Activated CD8-positive, alpha-beta memory T cell treated with anti-CD3 and anti-CD28 coated beads, Interleukin-2, amount 50 U/mL, for 48 hours (primary cell): ENCODE results near the gene CGB1.
A peak's percentile ranks its signal among the peaks of the same experiment; 100 is the strongest.

ENCODE experiments used
- DNase-seq: peaks from one replicate; pipeline ENCODE4 v3.0.0-alpha.2; 2020

The CGB1 gene

DNA sequence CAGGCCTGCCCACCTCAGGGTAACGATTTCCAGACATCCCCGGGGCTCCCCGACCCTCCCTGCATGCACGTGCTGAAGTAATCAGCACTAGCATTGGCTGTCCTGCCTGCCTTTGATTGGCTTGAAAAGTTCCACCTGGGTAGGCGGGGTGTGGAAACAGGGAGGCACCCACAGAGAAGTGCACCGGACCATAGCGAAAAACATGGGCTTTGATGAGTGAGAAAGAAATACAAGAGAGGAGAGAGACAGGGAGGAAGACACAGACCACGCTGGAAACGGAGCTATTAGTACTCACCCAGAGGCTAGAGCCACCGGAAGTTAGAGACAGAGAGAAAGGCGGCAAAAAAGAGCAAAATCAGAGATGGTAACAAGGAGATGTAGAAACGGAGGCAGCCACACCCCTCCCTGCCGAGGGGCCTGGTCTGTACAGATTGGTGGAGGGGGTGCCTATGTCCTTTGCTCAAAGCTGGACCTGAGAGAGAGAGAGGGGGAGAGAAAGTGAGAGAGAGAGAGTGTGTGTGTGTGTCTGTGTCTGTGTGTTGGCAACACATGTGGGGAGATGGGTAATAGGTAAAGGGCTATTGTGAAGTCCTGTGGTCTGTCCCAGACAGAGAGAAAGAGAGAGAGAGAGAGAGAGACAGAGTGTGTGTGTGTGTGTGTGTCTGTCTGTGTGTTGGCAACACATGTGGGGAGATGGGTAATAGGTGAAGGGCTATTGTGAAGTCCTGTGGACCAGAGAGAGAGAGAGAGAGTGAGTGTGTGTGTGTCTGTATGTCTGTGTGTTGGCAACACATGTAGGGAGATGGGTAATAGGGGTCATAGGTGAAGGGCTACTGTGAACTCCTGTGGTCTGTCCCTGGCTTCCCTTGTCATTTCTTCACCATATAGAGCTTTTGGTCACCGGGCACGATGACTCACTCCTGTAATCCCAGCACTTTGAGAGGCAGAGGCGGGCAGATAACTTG lies 15.5 kb downstream of the CGB1 start:
- no peak for DNase-seq

DNA sequence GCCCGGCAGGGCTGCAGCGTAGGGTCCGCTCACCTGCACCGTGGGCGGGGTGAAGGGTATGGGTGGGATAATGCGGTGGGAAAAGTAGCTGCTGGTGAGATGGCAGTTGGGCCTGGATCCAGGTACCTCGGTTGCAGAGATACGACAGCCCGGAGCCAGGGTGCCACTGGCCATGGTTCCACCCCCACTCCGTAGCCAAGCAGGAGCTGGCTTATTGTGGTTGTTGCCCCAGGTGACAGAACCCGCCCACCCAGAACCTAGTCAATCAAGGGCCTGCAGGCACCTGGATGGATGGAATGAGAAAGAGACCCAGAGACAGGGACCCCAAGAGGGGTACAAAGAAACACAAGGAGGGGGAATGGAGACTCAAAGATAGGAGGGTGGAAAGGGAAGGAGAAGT lies 16.4 kb downstream of the CGB1 start:
- no peak for DNase-seq

DNA sequence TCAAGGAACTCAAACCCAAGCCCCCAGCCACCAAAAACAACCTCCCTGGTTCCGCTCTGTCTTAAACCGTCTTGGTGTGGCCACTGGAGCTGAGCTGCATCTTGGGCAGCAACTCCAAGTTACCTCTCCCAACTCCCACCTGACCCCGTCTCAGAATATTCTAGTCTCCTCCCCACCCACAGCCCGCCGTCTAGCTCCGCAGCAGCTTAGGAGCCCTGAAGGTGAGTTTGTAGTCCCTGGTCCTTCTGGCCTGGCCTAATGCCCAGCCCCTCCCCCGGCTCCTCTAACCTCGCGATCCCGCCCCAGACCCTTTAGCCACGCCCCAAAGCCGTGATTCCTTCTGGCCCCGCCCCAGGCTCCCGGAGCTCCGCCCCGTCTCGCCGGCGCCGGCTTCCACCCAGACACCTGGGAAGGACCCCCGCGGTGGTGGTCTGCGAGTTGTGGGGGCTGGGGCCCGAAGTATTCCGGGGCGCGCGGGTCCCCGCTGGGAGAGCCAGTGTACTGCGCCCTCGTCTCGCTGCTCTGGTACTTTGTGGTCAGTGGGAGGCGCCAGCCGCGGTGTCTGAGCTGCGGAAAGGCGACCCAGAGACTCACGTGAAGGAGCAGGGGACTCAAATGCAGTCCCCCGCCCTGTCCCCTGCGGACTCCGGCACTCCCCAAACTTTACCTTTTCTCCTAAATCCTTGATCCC lies 17.3 kb downstream of the CGB1 start:
- DNase-seq, result peak; percentile 85

DNA sequence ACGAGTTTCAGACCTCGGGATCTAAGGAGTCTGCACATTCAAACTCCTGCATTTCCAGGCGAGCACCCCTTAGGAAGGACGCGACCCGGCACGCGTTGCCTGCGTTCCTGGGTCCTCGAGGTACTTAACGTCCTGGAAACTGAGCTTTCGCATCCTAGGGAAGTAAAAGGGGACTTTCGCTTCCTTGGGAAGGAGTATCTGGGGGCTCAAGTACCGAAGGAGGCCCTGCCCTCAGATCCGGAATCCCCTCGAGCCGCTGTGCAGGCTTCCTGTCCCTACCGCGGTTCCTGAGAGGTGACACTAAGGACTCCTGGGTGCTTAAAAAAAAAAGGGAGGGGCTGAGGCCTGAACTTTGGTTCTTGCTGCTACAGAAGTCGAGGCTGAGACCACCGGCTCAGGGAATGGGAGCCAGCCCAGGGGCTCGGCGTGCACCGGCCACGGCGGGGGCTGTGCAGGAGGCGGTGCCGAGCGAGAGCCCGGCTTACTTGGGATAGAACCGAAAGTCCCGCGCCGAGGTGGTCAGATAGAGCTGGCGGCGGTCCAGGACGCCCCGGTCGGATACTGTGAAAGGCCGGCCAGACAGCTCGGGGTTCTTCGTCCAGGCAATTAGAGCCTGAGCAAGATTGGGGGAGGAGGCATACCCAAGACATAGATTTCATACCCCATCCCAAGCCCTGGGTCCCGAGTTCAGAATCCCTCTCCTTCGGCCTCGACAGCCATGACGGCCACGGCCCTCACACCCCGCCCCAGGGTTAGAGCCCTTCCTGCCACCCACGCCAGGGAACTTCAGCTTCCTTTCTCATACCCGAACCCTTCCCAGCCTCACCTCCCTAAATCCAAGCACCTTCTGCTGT lies 18.1 kb downstream of the CGB1 start:
- DNase-seq, result peak; percentile 67

DNA sequence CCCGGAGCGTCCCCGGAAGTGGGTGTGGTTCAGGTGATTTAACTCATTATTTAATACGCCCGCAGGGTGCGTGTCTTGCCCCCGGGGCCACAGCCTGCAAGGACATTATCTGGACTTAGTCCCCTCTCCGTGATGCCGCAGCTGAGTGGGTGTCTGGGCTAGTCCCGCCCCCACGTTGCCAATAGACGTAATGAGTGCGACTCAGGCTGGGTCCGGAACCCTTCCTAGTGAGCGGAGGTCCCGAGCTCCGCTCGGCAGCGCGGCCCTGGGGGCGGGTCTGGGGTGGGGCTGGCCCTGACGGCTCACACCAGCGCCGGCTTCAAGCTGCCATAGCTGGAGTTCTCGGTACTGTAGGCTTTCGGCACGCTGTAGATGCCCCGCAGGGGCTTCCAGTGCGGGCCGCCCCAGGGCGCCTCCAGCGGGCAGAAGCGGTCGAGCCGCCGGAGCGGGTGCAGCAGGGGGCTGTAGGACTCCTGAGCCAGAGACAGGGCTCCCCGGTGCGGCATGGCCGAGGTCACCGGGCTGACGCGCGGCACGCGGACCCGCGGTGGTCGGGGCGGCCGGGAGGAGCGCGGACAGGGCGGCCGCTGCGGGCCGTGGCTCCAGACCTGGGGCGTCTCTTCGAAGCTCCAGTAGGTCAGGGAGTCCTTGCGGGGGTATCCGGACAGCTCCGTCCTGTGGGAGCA lies 18.9 kb downstream of the CGB1 start:
- peak; percentile 84 for DNase-seq

DNA sequence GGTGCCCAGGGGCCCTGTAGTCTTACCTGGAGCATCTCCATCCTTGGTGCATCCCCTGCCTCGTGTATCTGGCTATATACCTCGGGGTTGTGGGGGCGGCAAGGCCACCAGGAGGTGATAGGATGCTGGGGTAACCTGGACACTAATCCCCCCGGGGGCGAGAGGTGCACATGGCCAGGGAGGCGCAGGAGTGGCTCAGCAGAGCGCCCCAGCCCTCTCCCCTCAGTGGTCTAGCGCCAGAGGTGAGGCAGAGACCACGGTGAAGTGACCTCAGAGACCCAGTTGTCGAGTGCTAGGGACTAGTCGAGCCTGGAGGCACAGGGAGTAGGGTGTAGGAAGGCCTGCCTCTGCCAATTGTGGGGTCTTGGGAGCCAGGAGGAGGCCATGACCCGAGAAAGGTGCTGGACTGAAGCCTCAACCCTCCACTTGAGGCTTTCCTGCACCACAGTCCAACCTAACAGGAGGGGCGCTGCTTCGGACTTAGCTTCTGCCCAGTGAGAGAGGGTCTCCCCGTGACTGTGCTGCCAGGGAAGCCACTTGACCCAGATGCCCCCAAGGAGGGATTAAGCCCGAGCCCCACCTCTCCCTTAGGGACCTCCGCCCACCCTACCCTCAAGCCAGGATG lies 19.5 kb downstream of the CGB1 start, which contains the start of gene LHB:
LHB (minus strand) TSS at position 51 of the 625 bp plus-strand sequence; CDS start at position 41, 10 bp downstream.
- DNase-seq, result no peak

DNA sequence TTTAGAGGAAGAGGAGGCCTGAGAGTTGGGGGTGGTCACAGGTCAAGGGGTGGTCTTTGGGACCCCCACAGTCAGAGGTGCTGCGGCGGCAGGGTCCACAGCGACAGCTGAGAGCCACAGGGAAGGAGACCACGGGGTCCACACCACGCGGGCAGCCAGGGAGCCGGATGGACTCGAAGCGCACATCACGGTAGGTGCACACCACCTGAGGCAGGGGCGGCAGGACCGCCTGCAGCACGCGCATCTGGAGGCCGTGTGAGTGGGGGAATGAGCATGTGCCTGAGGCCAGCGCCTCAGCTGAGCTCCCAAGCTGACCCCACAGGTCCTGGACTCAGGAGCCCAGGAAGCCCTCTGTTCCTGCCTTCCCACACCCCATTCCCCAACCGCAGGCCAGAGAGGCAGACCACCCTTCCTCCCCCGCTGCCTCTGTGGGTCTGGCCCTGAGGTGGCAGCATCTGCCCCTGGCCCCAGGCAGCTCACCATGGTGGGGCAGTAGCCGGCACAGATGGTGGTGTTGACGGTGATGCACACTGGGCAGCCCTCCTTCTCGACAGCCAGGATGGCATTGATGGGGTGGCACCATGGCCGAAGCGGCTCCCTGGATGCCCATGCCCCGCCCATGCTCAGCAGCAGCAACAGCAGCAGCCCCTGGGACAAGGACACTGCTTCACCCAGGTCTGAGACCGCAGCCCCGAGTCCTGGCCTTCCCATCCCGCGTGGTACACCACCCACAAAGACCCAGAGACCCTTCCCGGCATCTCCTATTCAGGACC lies 20.4 kb downstream of the CGB1 start:
- DNase-seq, result no peak

DNA sequence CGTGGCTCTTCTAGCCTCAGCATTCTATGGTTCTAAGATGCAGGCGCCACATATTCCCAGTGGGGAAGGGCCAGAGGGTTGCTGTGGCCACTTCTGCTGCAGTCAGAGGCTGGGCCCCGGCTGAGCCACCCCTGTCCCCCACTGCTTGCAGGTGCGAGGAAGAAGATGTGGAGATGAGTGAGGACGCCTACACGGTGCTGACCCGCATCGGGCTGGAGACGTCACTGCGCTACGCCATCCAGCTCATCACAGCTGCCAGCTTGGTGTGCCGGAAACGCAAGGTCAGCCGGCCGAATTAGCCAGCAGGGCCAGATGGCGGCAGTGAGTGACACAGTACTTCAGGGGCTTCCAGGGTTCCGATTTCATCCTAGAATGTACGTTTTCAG lies 21.8 kb downstream of the CGB1 start:
- no peak for DNase-seq

DNA sequence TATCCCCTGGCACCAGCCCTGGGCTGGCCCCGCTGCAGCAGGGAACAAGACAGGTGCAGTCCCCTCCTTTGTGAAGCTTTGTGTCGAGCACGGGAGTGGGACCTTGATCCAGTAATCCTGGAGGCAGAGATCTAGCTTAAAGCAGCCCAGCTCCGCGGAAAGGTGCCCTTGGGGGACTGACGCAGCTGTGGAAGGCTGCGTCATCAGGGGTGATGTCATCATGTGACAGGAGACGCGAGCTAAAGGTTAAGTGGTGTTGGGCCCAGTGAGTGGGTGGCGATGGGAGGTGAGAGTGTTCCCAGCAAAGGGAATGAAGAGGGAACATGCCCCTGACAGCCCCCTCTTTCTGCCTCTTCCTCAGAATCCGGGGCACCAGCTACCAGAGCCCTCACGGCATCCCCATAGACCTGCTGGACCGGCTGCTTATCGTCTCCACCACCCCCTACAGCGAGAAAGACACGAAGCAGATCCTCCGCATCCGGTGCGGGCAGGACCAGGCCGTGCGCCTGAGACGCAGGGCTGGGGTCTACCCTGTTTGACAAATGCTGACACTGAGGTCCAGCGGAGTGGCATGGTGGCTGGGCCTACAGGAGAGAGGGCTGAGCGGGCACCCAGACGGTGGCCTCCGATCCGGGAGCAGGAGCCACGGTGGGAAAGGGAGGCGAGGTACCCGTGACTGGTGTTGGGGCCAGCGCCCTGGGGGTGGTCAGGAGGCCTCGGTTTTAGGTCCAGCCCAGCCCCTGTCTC lies 22.4 kb downstream of the CGB1 start:
- no peak for DNase-seq

DNA sequence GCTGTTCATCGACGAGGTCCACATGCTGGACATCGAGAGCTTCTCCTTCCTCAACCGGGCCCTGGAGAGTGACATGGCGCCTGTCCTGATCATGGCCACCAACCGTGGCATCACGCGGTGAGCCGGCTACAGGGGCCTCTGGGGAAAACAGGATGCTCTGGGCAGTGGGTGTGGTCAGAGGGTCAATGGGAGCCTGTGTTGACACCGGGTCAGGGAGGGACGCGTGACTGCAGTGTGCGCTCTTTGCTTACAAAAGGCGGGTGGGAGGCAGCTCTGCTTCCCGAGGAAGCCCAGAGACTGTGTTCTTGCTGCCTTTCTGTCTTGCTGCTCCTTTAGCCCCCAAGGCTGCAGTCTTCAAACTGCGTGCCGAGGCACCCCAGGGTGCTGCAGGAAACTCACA lies 25.5 kb downstream of the CGB1 start:
- no peak for DNase-seq

DNA sequence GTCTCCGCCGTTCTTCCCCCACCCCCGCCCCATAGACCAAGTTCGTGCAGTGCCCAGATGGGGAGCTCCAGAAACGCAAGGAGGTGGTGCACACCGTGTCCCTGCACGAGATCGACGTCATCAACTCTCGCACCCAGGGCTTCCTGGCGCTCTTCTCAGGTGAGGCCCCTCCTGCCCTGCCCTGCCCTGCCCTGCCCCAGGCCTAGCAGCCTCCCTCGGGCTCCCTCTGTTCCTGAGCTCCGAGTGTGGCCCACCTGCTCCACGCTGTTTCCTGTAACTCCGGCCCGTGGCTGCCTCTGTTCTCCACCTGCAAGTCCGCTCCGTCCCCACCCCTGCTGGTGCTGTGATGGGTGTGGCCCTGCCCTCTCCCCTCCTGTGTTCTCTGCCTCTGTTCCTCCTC lies 26.2 kb downstream of the CGB1 start:
- no peak for DNase-seq

DNA sequence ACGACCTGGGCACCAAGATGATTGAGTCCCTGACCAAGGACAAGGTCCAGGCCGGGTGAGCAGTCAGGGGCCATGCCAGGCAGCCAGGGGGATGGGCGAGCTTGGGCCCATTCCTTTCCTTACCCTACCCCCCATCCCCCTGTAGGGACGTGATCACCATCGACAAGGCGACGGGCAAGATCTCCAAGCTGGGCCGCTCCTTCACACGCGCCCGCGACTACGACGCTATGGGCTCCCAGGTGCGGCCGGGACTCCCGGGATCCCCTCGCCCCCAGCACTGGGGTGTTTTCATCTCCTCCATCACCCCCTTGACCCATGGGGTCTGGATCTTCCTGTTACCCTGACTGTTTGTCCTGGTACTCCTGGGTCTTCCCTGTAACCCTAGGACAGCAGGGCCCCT lies 26.9 kb downstream of the CGB1 start:
- DNase-seq, result no peak

DNA sequence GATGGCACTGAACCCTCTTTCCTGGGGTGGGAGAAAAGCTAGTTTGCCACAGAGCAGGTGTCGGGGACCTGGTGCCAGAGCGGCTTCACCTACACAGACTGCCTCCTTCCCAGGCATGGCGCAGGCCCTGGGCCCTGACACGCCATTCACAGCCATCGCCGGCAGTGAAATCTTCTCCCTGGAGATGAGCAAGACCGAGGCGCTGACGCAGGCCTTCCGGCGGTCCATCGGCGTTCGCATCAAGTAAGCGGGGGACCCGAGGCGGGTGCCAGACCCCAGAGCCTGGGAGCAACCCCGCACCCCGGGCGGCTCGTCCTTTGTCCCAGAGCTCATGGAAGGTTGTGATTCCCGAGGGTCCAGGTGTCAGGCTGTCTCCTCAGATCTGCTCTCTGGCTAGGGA lies 29.8 kb downstream of the CGB1 start:
- DNase-seq, result no peak

DNA sequence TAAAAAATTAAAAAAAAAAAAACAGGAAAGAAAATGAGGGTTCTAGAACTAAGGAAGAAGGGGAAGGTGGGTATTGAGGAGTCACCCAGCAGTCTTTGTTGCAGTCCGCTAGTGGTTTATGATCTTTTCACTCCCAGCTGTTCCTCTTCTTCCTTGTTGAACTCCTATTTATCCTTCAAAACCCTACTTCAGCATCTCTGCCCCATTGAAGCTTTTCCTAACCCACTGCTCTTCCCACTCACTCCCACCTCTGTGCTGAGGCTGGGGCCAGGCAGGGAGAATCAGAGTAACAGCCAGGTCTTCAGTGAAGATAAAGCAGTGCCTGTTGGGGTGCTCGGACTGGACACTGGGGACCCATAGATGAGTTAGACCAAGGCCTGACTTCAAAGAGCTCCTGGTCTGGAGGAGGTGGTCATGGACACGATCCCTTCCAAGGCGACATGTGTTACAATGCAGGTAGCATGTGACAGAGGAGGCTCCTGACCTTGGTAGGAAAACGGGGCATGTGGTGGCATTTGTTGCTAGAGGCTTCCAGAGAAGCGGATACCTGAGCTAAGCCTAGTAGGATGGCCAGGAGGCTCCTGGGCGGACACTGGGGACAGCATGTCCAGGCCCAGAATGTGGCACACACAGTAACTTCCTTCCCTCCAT lies 31.6 kb downstream of the CGB1 start:
- DNase-seq, result no peak

DNA sequence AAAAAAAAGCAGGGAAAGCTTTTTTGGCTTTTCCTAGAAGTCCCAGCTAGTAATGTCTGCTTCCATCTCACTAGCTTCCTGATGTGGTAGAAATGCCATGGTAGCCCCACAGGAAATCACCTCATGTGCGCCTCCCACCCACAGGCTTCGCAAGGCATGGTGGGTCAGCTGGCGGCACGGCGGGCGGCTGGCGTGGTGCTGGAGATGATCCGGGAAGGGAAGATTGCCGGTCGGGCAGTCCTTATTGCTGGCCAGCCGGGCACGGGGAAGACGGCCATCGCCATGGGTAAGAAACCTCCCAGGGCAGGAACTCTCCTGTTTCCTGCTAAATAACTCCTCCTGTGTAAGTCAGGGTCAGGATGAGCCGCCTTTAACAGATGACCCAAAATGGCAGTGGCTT lies 32.6 kb downstream of the CGB1 start:
- DNase-seq, result no peak

DNA sequence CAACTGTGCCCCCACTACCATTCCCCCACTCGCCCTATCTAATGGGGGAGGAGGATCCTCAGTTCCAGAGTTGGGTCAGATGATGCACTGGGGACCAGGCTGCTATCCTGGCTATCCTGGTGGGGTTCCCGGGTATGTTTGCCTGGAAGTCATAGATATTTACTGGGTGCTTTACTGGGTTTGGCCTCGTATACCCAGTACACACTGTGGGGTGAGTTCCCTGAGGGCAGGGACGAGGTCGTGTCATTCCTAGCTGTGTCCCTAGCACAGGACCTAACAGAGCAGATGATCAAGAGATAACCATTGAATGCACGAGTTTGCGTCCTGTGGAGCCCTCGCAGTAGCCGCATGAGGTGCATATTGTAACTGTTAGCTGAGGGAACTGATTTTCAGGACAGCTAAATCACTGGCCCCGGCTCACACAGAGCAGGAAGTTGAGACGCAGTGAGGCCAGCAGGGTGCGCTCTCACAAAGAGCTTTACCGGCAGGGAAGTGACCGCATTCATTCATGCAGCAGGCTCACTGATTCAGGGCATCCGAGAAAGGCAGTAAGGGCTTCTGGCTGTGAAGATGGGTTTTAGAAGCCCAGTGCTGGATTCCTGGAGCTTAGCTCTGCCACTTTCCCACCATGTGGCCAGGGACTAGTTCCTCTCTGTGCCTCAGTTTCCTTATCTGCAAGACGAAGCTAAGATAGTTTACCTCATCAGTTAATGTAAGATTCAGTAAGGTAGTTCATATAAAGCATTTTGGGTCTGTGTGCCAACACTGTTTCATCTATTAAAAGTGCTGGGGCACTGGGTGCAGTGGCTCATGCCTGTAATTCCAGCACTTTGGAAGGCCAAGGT lies 37.0 kb downstream of the CGB1 start:
- DNase-seq, result peak; percentile 81

DNA sequence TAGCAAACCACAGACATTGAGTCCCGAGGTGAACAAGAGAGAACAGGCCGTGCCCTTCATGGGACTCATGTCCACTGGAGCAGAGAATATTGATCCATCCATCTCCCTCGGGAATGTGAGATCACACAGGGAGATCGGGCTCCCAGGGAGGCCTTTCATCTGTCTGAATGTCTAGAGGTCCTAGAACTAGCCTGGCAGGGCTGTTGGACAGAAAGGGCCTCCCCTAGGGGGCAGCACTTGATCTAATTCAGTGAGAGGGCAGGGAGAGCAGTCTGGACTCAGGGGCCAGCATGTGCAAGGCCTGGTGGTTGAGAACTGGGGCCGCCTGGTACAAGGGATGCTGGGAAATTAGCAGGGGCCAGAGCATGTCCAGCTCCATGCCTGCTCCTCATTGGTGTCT lies 38.7 kb downstream of the CGB1 start:
- peak; percentile 81 for DNase-seq

DNA sequence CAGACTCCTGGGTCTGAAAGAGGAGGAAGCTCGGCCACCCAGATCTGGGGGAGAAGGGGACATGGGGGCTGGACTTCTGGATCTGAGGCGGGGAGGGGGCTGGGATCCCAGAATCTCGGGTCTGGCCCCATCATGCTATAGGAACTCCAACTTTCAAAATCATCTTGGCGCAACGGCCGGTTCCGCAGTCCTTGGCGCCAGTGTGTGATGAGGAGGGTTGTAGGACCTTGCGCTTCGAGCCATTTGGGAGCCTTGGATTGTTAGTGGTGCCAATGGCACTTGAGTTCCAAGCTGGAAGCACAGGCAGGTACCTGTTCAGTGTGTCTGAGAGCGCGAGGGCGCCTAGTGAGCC lies 42.7 kb downstream of the CGB1 start:
- no peak for DNase-seq
